Right renal pelvis (tissue), 4 donors: ENCODE measurements around the gene SLC35D1. TPM values are rescaled to one million over a fixed set of nuclear protein-coding genes. Genes with fewer than 3 reads are reported as not detected.
"Not testable (repeated sequence)": the region's sequence is repeated elsewhere in the genome, so short reads cannot be mapped to it uniquely, and the experiment has no call there.

Source experiments
- DNase-seq, 4 donors: peaks; one replicate each; pipeline ENCODE4 v3.0.0-alpha.2; 2013; ENCODE audit warnings: low read depth in 4 of 4, low spot score in 3 of 4, missing footprints in 1 of 4
- polyA plus RNA-seq, 4 donors: library from polyadenylated mRNA; unstranded; fragments of 120-200 nt; gene quantifications; one replicate each; pipeline ENCODE4 v1.2.1, GENCODE V29; 2013; ENCODE audit not compliant: insufficient read length in 4 of 4

The SLC35D1 gene
- 10 to 100 TPM; 12.6 to 18.4 (median 15.9) TPM for polyA plus RNA-seq

DNA sequence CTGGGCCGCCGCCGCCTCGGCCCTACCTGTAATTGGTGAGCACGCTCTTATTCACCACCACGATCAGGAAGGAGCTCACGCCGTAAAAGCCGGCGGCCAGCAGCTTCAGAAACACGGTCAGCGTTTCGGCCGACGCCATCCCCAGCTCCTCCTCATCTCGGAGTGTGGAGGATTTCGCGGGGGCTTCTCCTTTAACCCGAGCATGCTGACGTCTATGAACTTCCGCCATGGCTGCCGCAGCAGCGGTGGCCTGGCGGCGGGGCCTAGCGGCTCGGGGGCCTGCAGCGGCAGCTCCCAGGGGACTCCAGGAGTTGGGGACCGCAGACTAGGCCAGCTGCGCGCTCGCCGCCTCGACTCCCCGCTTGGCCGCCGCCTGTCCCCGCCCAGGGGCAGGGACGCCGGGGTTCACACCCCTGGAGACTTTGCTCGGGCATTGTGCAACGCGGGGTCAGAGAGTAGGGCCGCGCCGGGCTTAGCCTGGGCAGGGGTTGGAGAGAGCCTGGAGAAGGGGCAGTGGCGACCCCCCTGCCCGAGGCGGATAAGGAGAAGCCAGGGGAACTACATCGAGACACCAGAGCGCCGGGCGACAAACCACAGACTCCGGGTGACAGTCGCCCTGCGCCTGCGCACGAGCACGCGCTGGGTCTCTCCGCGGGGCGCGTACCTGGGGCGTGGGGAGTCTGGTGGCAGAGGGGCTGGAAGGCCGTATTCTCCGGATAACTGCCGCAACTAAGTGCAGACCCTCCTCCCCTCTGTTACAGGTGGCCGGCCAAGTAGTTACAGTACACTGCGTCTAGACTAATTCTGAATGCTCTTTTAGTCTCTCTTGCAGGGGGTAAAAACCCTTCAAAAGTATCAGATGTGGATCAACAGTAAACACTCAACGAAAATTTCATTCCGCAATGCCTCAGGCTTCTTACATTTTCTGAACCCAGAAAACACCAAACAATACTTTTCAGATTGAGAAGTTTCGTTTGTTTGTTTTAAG, at the start of gene SLC35D1:
Gene SLC35D1, minus strand, starts transcription at position 364 of the 988 bp plus-strand sequence. Its CDS starts 135 bp downstream, at position 229.
- peak; percentile 63 to 82 (median 76) for DNase-seq

DNA sequence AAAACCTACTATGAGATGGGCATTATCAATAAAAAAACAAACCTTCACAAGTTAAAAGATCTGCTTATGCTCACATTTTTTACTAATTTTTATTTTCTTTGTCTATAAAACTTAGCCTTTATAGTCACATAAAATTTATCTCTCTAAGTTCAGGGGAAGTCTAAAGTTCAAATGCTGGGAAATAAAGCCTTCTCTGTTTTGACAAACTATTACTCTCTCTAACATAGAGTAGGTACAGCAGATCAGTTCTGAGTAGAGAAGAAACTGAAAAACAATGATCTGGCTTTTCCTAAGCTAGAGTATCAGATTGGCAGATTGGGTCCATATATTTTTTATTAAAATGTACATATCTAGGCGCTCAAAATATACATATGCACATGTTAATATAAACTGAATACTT, 49.6 kb upstream of the SLC35D1 start:
- no peak for DNase-seq

DNA sequence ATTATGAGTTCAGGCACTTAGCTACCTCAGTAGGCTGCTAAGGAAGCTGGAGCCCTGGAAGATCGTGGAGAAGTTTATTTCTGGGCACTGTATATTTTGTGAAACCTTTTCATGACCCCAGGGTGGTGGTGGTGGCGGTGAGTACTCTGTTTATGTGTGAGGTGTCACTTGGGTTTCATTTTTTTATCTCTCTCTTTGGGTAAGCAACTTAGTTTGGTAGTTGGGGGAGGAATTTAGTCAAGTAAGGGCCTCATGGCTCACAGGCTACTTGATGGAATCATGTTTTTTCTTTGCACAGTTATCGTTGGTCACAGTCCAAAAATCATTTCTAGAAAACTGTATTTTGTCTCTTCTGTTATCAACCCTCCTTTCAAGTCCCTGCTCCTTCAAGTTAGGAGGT, 46.9 kb upstream of the SLC35D1 start:
- no peak for DNase-seq

DNA sequence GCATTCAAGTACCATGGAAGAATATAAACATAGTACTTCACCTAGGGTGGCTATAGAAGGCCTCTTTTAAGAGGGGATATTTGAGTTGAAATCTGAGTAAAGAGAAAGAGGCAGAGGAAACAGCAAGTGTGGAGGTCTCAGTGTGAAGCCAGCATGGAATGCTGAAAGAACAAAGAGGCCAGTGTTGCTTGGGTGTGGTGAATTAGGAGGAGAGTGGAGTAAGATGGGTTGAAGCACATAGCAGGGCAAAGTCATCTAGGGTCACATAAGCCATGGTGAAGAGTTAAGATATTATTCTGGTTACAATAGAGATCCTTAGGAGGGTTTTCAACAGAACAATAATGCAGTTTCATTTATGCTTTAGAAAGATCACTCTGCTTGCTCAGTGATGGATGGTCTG, 43.4 kb upstream of the SLC35D1 start:
- no peak for DNase-seq

DNA sequence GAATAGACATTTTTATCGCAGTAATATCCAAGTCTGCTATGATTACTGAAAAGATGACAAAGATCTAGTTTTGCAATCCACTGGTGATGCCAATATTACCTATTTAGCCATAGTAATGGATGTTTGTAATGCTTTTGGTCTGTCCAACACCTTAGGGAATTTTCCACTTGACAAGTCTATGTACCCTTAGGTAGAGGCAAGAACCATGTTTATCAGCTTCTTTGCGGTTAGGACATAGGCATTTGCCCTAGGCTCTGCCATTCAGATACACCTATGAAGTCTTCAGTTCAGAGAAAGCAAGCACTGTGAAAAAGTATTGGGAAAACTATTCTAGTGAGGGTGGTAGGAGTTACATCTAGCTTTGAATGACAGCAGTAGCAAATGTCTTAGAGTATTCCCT, 40.2 kb upstream of the SLC35D1 start:
- no peak for DNase-seq

DNA sequence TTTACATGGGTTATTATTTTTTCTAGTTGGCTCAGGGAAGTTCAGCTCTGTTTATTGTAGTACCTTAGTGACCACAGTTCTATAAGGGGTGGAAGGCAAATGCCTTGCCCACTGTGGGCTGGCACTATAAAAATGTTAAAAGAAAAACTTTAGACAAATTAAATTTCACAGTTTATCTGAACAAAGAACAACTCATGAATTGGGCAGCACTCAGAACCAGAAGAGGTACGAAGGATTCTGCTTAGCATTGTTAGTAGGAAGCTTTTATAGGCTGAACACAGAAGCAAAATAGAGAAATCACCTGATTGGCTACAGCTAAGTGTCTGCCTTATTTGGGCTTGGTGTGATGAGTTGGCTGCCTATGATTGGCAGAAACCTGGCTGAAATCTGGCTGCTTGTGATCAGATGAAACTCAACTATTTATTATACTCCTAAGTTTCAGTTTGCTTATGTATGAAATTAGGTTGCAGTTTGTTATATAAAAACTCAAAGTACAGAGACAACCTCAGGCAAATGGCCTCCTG, 35.8 kb upstream of the SLC35D1 start:
- DNase-seq = no peak

- no peak for DNase-seq
Observed at GRCh38 chr1:67088440-67088839, 34.5 kb upstream of the SLC35D1 start.

GRCh38 chr1:67085326-67085725, 31.4 kb upstream of the SLC35D1 start:
- DNase-seq = no peak

- DNase-seq = no peak
Observed at GRCh38 chr1:67084765-67085318, 30.9 kb upstream of the SLC35D1 start.

GRCh38 chr1:67078291-67078690, 24.3 kb upstream of the SLC35D1 start:
- no peak for DNase-seq

DNA sequence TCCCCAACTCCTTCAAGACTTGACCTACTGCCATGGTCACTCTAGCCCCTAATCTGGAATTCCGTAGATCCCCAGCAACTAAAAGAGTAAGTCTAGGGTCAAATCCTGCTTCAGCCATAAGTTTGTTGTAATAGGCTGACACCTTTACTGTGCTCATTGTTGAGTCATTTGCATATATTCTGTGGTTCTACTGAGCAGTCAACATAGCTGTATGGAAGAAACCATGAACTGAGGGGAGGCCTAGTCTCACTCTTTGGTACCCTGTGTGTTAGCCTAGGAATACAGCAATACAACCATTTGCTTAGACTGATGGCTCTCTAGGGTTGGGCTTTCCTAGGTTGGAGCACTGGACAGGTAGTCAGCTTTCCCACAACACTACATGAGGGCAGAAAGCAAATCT, 23.6 kb upstream of the SLC35D1 start:
- DNase-seq = no peak

DNA sequence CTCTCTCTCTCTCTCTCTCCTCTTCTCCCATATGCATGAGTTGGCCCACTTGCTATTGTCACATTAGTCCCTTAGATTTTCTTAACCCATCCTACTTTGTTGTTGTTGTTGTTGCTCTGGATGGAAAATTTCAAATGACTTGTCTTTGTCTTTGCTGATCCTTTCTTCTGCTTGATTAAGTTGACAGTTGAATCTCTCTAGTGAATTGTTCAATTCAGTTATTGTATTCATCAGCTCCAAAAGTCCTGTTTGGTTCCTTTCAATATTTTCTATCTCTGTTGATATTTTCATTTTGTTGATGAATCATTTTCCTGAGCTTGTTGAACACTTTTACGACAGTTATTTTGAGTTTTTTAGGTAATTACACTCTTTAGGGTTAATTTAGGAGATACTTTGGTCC, 18.8 kb upstream of the SLC35D1 start:
- DNase-seq = no peak

DNA sequence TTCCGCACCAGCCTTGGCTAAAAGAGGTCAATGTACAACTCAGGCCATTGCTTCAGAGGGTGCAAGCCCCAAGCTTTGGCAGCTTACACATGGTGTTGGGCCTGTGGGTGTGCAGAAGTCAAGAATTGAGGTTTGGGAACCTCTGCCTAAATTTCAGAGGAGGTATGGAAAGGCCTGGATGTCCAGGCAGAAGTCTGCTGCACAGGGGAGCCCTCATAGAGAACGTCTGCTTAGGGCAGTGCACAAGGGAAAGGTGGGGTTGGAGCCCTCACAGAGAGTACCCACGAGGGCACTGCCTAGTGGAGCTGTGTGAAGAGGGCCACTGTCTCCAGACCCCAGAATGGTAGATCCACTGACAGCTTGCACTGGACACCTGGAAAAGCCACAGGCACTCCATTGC, 13.7 kb upstream of the SLC35D1 start:
- not testable (repeated sequence) for DNase-seq

DNA sequence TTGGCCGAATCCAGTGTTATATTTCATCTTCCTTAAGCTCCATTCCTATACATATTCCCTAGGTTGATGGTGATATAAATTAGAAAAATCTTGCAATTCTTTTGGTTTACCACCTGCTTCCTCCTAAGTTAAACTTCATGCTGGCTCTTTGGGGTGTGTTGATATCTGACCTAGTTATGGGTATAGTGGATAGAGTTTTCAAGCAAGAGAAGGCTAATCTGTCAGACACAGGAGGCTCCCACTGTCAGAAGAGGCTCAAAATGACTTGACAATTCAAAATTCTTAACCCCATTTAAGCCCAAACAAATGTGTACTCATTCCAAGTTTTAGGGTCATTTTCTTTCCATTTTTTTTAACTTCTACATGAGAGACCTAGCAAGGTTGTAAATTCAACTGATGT, 8.5 kb upstream of the SLC35D1 start:
- no peak for DNase-seq

DNA sequence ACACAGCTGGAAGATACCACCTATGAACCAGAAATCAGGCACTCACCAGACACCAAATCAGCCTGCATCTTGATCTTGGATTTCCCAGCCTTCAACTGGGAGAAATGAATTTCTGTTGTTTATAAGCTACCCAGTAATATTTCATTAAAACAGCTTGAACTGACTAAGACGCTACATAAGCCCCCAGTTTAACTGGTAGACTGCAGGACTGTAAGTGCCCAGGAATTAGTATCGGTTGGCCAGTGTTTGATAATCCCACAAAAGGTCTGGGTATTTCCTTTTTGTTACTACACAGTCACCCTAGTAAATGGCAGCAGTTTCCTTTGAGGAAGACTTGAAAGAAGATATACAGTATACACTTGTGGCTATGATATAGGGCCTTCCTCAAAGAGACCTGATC, 7.3 kb upstream of the SLC35D1 start:
- no peak for DNase-seq

DNA sequence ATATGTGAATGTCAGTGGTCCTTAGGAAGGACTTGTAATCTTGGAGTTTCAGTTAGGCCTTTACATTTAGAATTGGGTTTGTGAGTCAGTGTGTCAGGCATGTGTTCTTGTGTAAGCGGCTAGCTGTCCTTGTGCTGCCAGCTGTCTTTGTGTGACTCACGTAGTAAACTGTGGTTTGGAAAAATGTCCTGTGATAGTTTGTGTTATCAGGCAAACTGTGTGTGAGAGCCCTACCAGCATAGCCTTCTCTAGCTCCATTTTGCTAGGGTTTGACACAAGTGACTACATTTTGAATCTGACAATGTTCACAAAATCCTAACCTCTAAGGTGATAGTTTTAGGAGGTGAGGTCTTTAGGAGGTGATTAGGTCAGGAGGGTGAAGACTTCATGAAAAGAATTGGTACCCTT, 6.9 kb upstream of the SLC35D1 start:
- no peak for DNase-seq

DNA sequence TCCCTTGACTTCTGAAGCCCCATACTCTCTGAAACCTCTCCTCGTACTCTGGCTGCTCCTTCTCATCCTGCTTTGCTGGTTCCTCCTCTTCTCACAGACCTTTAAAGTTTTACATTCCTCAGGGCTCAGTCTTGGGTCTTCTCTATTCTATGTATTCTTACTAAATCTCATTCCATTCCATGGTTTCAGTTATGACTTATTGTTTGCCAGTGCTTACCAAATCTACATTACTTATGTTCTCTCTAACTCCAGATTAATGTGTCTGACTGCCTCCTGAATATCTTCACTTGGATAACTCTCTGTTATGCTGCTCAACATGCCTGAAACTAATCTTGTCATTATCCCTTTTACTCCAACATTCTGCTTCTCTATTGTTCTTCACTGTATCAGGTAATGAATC, 5.4 kb upstream of the SLC35D1 start:
- no peak for DNase-seq

- DNase-seq = no peak
Observed at GRCh38 chr1:67058761-67059160, 4.8 kb upstream of the SLC35D1 start.

- DNase-seq = no peak
Observed at GRCh38 chr1:67058242-67058641, 4.3 kb upstream of the SLC35D1 start.

- peak in 2 of 4 donors; percentile 49 to 54 for DNase-seq
Observed at GRCh38 chr1:67053535-67053784, 488 bp downstream of the SLC35D1 start.

- peak; percentile 8 to 32 (median 25) for DNase-seq
Observed at GRCh38 chr1:67052741-67053534, 1.0 kb downstream of the SLC35D1 start.
